Measurements from ENCODE around the gene ZNF189.

The ZNF189 gene

DNA sequence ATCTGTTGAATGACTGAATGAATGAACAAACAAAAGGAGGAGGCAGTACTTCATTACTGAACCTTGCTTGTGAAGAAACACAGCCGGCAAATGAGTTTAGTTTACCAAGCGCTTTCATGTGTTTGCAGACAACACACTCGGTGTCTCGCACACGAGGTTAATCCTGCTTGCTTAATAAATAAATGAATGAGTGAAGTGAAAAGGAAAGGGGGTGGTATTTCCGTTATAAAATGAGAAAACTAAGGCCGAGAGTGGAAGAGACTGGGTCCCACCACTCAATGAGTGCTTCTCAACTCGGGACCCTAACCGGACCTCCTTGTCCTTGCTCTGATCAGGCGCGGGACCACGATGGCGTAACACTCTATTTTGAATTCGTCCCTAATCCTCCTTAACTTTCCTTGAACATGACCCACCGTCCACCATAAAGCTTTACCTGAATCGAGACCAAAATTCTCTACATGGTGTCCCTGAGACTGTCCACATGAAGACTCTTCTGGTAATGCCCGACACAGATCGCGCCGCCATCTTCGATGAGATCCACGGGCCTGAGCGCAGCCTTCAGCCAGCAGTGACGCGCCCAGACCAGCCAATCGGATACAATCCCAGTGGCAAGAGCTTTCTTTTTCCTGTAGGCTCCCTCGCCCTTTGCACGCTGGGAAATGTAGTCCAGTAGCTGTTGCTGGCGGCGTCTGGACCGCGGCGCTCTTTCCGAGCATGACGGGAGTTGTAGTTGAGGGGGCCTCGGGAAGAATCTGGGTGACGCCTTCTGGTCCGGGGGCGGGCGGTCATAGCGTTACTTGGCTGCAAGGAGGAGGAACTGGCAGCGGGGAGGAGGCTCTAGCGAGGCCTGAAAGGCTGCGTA, at the start of gene ZNF189, which contains the start of gene MRPL50:
Gene ZNF189, plus strand, starts transcription at position 784 of the 862 bp plus-strand sequence. CDS start 306 bp downstream, outside the sequence.
Gene MRPL50, minus strand, starts transcription at position 551 of the 862 bp plus-strand sequence. Its CDS starts 26 bp downstream, at position 525.
- DNase-seq (ENCODE audit: low read depth in 2 of 3, low spot score in 2 of 3) = peak; percentile 73 to 86 (median 77)

DNA sequence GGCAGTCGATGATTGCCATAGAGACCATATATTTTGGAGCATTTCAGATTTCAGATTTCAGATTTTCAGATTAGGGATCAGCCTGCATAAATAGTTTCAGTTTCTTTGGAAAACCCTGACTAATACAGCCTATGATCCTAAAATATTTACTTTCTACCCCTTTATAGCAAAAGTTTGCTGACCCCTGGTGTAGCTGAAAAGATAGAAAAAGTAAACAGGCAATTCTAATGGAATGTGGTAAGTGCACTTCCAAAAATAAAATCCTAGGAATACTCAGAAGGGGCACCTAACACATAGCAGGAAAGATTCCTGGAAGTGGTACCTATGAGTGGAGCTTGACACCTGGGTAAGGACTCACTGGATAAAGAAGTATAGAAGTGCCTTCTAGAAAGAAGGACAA, 48.4 kb upstream of the ZNF189 start:
- DNase-seq (ENCODE audit: low read depth in 2 of 3, low spot score in 2 of 3) = no peak

DNA sequence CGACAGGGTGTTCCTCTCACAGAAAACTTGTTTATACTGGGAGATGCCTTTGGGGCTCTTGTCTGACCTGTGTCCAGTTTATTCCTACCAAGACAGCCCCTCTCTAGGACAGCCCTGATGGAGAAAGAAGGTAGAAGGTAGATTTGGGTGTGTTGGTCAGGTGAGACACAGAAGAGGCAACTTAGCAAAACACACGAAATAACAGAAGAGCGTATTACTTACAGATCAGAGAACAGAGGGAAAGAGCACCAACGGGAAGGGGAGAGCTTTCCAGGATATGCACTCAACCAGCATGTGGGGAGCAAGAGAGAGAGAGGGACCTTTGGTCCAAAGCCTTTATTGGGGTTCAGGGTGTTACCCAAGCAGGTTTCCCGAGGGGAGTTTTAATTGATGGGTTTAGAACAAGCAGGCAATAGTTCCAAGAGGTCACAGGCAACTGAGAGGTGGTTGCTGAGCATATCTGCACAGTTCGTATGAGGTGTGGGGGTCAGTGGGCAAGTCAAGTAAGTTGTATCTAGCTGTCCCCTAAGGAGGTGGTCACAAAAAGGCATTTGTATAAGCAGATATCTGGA, 45.7 kb upstream of the ZNF189 start:
- no peak for DNase-seq (ENCODE audit: low read depth in 2 of 3, low spot score in 2 of 3)

DNA sequence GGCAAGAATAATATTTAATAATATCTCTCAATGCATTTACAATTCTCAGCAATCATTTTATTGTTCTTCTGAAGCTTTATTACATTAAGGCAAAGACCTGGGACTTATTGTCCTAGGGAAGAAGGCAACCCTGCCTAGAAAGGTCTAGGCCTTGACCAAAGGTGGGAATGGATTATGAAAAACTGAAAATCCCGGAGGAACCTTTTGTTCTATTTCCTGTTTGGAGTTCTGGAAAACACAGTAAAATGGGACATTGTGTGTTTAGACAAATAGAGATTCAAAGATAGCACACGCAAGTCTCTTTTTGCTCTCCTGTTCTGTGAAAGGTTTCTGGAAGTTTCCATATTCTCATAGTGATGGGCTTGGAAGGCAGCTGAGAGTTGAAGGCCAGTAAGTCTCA, 45.0 kb upstream of the ZNF189 start:
- no peak for DNase-seq (ENCODE audit: low read depth in 2 of 3, low spot score in 2 of 3)

DNA sequence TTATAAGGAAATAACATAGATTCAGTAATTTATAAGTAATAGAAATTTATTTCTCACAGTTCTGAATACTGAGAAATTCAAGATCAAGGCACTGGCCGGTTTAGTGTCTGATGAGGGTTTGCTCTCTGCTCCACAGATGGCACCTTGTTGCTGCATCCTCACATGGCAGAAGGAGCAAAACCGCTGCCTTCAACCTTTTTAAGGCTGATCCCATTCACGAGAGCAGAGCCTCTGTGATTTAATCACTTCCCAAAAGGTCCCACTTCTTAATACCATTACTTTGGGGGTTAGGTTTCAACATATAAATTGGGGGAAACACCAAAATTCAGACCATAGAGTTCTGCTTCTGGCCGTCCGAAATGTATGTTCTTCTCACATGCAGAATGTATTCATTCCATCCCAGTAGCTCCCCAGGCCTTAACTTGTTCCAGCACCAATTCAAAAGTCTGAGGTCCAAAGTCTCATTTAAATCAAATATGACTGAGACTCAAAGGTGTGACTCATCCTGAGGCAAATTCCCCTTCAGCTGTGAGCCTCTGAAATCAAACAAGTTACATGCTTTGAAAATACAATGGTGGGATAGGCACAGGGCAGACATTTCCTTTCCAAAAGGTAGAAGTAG, 44.4 kb upstream of the ZNF189 start:
- DNase-seq (ENCODE audit: low read depth in 2 of 3, low spot score in 2 of 3) = no peak

DNA sequence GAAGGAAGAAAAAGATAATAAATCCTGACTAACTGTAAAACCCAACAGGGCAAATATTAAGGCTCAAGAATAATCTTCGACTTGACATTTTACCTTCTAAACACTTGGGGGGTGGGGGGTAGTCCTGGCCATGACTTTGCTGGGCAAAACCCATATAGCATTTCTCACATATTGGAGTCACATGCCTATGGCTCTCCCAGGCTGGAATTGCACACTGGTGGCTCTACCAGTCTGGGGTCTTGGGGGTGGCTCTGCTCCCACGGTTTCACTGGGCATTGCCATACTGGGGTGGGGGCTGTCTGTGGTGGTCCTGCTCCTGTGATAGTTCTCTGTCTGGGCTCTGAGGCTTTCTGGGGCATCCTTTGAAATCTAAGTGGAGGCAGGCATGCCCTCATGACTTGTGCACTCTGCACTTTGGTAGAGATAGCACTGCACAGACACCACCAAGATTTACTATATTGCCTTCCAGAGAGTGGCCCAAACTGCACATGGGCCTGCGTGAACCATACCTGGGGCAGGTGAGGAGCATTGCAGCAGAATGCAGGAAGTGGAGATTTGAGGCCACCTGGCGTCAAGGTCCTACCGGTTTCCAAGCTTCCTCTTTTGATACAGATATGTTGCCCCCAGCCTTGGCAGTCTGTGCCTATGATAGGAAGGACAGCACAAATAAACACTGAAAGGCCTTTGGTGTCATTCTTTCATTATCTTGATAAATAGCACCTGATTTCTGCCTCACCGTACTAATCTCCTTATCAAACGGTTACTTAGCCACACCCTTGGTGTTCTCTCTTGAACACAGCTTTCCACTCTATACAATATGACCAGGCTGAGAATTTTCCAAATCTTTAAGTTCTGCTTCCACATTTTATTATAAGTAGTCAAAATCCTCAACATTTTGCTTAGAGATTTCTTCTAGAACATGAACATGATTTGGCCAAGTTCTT, 43.6 kb upstream of the ZNF189 start:
- DNase-seq (ENCODE audit: low read depth in 2 of 3, low spot score in 2 of 3) = no peak

DNA sequence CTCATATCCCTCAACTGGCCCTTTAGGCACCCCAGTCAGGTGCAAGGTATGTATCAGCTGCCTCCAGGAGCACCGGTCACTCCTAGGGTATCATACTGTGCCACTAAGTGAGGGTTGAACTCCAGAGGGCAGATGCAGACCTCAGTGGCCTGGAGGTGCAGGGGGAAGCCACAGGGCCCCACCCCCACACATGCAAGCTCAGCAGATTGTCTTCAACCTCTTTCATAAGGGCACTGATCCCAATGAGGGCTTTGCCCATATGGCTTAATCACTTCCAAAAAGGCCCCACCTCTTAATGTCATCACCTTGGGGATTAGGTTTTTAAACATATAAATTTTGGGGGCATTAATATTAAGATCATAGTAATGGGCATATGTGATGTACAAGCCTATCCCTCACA, 42.0 kb upstream of the ZNF189 start:
- DNase-seq (ENCODE audit: low read depth in 2 of 3, low spot score in 2 of 3) = no peak

DNA sequence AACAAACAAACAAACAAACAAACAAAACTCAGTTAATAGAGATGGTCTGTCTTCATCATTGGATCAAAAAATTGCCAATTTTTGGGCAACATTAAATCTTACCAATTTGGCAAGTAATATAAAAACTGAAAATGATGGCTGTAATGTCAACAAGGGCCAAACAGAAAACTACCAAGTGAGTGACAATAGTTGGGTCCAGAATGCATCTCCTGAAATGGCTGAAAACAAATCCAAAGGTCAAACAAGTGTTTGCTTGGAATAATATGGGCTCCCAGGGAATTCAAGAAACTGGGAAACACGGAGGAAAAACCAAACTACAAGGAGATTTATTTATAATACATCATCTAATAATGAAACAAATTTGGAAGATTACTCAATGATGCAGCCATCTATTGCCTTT, 39.0 kb upstream of the ZNF189 start:
- DNase-seq (ENCODE audit: low read depth in 2 of 3, low spot score in 2 of 3) = no peak

DNA sequence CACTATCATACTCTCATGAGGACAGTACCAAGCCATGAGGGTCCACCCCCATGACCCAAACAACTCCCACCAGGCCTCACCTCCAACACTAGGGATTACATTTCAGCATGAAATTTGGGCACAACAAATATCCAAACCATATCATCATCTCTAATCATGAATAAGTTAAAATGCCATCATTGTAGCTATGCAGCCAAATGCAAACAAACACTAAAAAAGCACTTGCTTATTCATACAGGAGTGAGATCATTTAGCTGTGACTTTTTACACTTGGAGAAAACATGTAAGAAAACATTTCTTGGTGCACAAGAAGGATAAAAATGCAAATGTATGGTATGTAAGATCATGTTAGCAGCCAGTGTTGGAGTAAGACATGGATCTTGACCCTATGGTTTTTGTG, 38.0 kb upstream of the ZNF189 start:
- DNase-seq (ENCODE audit: low read depth in 2 of 3, low spot score in 2 of 3) = no peak

DNA sequence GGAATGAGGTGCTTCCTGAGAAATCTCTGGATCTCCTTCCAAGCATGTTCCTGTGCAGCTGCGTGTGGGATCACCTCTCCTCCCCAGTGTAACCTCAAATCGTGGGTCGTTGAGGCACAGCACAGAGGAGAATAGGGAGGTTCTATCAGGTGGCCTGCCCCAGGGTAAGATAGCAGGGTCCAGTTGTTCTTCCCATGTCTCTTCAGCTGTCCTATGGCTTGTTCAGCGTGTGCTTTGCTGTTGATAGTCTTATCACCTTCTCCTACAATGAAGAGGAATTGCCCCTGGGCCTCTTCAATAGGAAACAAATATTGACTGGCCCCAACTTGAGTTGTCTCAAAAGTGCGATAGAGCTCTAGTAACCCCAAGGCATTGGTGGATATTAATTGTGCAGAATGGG, 36.2 kb upstream of the ZNF189 start:
- DNase-seq (ENCODE audit: low read depth in 2 of 3, low spot score in 2 of 3) = no peak

DNA sequence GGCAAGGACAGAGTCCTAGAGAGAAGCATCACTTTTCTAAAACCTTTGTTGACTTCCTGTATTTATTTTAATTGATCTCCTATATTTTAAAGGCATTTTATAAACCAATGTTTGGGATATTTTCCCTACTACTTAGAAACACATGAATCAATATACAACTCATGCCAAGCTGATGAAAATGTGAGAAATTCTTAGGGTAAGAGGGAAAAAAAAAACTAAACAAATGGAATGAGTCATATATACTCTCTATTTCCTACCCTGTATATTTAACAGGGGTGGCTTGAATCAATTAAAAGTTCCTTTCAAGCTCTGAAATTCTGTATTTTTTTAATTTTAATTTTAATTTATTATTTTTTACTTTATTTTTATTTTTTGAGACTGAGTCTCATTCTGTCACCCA, 33.5 kb upstream of the ZNF189 start:
- no peak for DNase-seq (ENCODE audit: low read depth in 2 of 3, low spot score in 2 of 3)

DNA sequence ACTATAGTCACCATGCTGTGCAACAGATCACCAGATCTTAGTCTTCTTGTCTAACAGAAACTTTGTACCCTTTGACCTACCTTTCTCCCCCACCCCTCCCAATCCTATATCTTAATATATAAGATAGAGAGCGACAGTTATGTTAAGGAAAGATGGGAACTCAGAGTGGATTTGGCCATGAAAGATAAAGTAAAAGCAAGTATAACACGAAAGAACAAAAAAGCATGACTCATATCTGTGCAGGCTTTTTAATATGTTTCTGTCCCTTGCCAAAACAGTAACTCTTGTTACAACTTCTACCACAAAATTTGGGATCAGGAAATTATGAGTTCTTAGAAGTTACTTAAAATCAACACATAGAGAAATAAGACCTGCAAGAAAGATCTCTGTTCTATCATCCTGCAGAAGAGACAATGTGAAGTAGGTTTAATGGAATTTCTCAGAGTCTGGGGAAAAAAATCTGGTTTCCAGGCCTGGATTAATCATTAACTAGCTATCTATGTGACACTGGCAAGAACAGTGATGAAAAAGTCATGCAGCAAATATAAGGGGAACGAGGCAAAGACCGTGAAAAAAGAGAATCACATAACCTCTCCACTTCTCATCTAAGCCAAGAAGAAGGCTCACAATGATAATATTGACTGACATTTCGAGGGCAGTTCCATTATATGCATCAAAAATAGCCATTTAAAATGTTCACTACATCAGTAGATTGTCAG, 32.5 kb upstream of the ZNF189 start:
- DNase-seq (ENCODE audit: low read depth in 2 of 3, low spot score in 2 of 3) = no peak

DNA sequence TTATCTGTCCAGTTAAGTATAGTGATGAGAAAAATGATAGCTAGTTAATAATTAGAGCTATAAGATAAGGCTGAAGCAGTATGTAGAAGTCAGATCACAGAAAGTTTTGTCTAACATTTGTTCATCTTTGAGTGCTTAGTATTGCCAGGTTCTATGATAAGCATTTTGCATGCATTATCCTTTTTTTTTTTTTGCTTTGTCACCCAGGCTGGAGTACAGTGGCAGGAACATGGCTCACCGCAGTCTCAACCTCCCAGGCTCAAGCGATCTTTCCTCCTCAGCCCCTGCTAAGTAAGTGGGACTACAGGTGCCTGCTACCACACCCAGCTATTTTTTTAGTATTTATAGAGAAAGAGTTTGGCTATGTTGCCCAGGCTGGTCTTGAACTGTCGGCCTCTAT, 31.3 kb upstream of the ZNF189 start:
- no peak for DNase-seq (ENCODE audit: low read depth in 2 of 3, low spot score in 2 of 3)

DNA sequence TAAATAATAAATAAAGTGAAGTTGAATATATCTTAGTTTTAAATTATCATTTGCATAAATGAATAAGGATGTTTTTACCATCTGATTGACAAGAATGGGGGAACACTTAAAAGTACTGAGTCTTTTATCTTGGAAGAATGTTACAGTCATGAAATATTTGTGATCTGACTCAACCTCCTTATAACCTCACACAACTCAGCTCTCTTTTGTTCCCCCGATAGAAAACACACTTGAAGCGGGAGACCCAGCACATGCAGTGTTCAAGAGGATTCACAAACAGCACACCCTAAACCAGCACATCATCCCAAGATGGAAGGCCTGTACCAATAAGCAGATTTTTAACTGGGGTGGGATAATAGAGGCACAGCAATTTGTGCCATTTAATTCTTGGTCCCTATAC, 29.4 kb upstream of the ZNF189 start:
- DNase-seq (ENCODE audit: low read depth in 2 of 3, low spot score in 2 of 3) = no peak

DNA sequence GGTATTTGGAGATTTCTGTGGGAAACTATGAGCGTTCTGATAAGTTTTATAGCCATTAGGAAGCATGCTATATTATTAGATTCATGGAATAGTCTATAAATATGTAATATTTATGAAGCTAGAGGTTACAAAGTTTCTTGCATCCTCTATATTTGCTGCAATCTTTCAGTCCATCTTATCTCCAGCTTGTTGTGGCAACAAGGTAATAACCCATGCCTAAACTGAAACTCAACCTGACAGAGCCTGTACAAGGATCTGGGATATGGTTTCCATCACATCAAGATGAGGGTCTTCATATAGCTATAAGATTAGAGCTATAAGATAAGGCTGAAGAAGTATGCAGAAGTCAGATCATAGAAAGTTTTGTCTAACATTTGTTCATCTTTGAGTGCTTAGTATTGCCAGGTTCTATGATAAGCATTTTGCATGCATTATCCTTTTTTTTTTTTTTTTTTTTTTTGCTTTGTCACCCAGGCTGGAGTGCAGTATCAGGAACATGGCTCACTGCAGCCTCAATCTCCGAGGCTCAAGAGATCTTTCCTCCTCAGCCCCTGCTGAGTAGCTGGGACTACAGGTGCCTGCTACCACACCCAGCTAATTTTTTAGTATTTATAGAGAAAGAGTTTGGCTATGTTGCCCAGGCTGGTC, 28.6 kb upstream of the ZNF189 start:
- DNase-seq (ENCODE audit: low read depth in 2 of 3, low spot score in 2 of 3) = no peak

DNA sequence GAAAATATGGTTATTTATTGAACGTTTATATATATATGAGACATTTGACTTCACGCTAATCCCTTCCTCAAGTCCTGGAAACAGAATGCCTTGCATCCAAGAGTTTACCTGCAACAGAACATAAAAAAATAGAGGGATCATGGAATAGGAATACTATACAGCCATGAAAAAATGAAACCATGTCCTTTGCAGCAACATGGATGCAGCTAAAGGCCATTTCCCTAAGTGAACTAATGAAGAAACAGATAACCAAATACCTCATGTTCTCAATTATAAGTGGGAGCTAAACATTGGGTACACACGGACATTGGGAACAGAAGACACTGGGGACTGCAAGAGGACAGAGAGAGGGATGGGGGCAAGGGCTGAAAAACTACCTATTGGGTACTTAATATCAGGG, 26.8 kb upstream of the ZNF189 start:
- DNase-seq (ENCODE audit: low read depth in 2 of 3, low spot score in 2 of 3) = no peak

DNA sequence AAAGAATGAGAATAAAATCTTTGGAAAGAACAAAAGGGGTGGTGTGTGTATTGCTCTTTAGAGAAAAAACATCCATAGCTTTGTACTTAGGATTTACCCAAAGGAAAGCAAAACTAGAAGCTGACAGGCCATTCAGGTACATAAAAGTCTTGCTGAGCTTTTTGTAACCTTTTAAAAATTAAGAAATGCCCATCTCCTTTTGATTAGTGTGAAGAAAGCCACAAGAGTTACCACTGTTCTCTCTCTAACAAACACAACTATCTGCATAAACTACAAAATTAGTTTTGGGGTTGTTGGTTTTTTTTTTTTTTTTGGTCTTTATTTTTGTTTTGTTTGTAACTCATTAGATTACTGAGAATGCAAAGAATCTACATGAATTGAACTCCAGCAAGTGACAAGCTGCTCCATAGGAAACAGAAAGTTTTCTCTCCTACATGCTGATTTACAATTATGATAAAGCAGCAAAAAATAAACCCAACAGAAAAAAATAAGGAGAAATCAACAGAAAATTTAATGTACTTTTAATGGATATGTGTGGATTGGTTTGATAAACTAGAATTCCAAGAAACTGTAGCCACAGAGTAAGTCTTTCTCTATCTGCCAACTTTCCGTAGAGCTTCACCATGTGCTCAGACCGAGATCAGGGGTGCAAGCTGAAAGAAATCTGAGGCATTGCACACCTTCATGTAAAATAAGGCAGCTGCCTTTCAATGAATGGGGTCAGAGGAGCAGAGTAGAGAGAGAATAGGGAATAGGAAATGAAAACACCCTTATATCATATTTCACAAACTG, 26.1 kb upstream of the ZNF189 start:
- no peak for DNase-seq (ENCODE audit: low read depth in 2 of 3, low spot score in 2 of 3)

DNA sequence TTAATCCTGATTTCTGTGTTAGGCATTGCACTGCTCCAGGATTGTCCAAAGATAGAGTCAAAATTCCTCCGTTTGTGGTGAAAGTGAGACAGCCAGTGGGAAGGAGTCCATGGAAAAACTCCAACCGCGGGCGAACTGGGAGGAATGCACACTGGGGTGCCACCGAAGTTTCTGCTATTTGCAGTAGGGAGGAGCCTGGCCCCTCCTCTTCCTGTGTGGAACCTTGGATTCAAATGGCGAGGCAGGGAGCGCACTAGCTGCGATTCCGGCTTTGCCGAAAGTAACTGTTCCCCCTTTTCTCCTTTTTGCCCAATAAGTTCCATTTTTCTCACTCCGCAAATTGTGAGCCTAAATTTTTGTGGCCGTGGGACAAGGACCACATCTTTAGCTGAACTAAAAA, 23.1 kb upstream of the ZNF189 start:
- DNase-seq (ENCODE audit: low read depth in 2 of 3, low spot score in 2 of 3) = no peak

Data from activated CD8-positive, alpha-beta memory T cell treated with anti-CD3 and anti-CD28 coated beads for 48 hours (primary cell).